Left ventricle myocardium inferior (tissue), 1 donor: ENCODE results near the gene PAX9. TPM values are rescaled to one million over a fixed set of nuclear protein-coding genes. Genes with fewer than 3 reads are reported as not detected.

Experiments
- DNase-seq: peaks from one replicate; pipeline ENCODE4 v3.0.0-alpha.2; 2020
- H3K27ac ChIP-seq: fragments of 200-600 bp; replicated peaks from 2 replicates; pipeline ENCODE4 v1.8.0; 2021
- H3K27me3 ChIP-seq: fragments of 200-600 bp; 2 replicates; pipeline ENCODE4 v1.8.0; 2021; ENCODE audit warnings: low read depth
- H3K36me3 ChIP-seq: fragments of 200-600 bp; 2 replicates; pipeline ENCODE4 v1.8.0; 2021
- H3K4me1 ChIP-seq: fragments of 200-600 bp; 2 replicates; pipeline ENCODE4 v1.8.0; 2021
- H3K4me3 ChIP-seq: fragments of 200-600 bp; 2 replicates; pipeline ENCODE4 v1.8.0; 2021; ENCODE audit warnings: mild to moderate bottlenecking, moderate library complexity
- H3K9me3 ChIP-seq: fragments of 200-600 bp; replicated peaks from 2 replicates; pipeline ENCODE4 v1.8.0; 2021
- CTCF ChIP-seq: fragments of 200-600 bp; IDR thresholded peaks from 2 replicates; pipeline ENCODE4 v1.8.0; 2021; ENCODE audit warnings: antibody characterized with exemption, mild to moderate bottlenecking, borderline replicate concordance
- intact Hi-C: fragments of 100-400 bp; cut with micrococcal nuclease; formaldehyde crosslinking; loops from one replicate; pipeline ENCODE4 v1.11.0; 2022
- total RNA-seq: library from RNA; stranded (reverse); fragmentation: NEBNext Ultra II Directional; extraction: Animal tissue kit (Norgen Biotek cat#: 25700); gene quantifications from one replicate; pipeline ENCODE4 v1.2.1, GENCODE V29; 2021
- donor health status: DM: no; HTN: yes; CAD: no; lungs with severe emphysema.

Gene PAX9
- total RNA-seq, 1 donor from 2014 or later: not detected

GRCh38 chr14:36671149-36671548 is 9.5 kb downstream of the PAX9 start:
- no peak for DNase-seq
- peaks cover 100% of the 10 kb centered on the region for H3K27me3 ChIP-seq
- H3K9me3 ChIP-seq: no peaks in the 10 kb centered on the region
- H3K4me1 ChIP-seq: peaks cover 9% of the 10 kb centered on the region
- no peak overlapping the region for H3K27ac ChIP-seq
- intact Hi-C loops: no loop called here
- TF ChIP-seq CTCF: no peak
- H3K4me3 ChIP-seq: no peak overlapping the region
- H3K36me3 ChIP-seq: no peaks in the 10 kb centered on the region

DNA sequence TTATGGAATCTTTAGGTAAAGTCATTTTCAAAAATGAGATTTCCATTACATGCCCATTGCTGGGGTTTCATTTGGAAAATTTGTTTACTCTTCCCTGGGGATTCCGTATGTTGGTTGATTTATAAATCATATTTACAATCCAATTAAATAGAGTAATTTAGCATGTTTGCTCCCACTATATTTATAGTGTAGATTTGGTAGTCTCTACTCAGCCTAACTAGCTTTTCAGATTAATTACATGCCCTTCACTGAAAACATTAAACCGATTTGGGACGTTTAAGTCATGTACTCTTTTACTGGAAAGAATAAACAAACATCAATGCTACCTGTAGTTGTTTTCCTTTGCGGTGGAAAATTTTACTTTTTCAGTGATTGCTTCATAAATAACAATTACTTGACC is 10.4 kb downstream of the PAX9 start:
- Histone ChIP-seq H3K27me3 (peaks cover 100% of the 10 kb centered on the region), H3K4me1 (no peaks in the 10 kb centered on the region), H3K4me3 (no peak overlapping the region), H3K9me3 (no peaks in the 10 kb centered on the region), H3K36me3 (no peaks in the 10 kb centered on the region), H3K27ac (no peak overlapping the region)
- intact Hi-C loops: no loop called here
- no peak for TF ChIP-seq CTCF
- DNase-seq: no peak

DNA sequence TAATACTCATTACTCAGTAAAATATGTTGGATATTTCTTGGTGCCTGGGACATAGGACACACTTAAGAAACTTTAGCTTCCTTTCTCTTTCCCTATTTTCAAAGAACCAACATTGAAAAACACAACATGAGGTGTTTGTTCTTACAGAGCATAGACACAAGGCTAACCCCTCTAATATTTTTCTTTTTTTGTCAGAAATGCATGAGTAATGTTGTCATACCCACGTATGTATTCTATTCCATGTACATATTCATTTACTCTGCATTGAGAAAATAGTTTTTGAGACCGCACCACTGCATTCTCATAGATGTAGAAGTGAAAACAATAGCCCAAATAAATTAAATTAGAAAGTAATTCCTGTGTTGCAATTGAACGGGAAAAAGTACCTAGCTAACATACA is 13.0 kb downstream of the PAX9 start:
- H3K9me3 ChIP-seq: no peaks in the 10 kb centered on the region
- no peak overlapping the region for H3K27ac ChIP-seq
- intact Hi-C loops: no loop called here
- no peak for DNase-seq
- H3K36me3 ChIP-seq: no peaks in the 10 kb centered on the region
- peaks cover 96% of the 10 kb centered on the region for H3K27me3 ChIP-seq
- H3K4me1 ChIP-seq: no peaks in the 10 kb centered on the region
- TF ChIP-seq CTCF: no peak
- H3K4me3 ChIP-seq: no peak overlapping the region

DNA sequence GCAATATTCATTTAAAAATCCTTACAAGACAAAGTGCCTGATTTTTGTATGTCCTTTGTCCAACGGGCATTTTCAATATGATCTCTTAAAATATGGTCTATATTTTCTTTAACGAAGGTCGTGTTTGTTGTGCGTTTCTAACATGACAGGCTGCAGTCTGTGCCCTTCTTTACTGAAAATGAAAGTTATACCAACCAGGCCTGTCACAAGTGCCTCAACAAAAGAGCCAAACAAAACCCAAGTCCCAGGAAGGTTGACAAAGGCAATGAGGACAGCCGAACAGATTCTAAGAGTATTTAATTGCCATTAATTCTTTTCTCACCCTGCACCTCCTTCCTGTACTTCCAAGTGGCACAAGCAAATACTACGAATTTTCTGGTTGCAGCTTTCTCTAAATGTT is 13.9 kb downstream of the PAX9 start:
- peaks cover 87% of the 10 kb centered on the region for H3K27me3 ChIP-seq
- DNase-seq: no peak
- no peaks in the 10 kb centered on the region for H3K9me3 ChIP-seq
- H3K36me3 ChIP-seq: no peaks in the 10 kb centered on the region
- H3K27ac ChIP-seq: no peak overlapping the region
- H3K4me1 ChIP-seq: no peaks in the 10 kb centered on the region
- intact Hi-C loops: no loop called here
- H3K4me3 ChIP-seq: no peak overlapping the region
- TF ChIP-seq CTCF: no peak

GRCh38 chr14:36676236-36676635 is 14.6 kb downstream of the PAX9 start:
- Histone ChIP-seq H3K36me3 (no peaks in the 10 kb centered on the region), H3K9me3 (no peaks in the 10 kb centered on the region), H3K27ac (no peak overlapping the region), H3K4me1 (no peaks in the 10 kb centered on the region), H3K4me3 (no peak overlapping the region), H3K27me3 (peaks cover 81% of the 10 kb centered on the region)
- intact Hi-C loops: no loop called here
- TF ChIP-seq CTCF: no peak
- no peak for DNase-seq

DNA sequence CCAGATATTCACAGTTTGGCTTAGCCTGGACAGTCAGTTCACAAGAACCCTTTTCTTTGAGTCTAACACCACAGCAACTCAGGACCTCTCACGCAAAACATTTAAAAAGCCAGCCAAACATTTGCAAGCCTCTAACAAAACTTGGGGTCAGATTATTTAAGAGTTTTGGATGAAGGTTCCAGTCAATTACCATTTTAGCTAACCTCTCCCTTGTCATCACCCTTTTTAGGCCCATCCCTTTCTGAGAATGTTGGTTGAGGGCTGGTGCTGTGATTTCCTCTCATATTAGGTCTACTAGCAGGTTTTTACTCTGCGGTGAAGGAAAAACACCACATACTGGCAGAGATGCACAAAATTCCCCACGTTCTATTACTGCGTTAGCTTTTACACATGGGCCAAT is 20.7 kb downstream of the PAX9 start:
- intact Hi-C loops: no loop called here
- H3K27ac ChIP-seq: no peak overlapping the region
- peaks cover 38% of the 10 kb centered on the region for H3K27me3 ChIP-seq
- H3K9me3 ChIP-seq: no peaks in the 10 kb centered on the region
- no peak overlapping the region for H3K4me3 ChIP-seq
- H3K4me1 ChIP-seq: no peaks in the 10 kb centered on the region
- no peak for TF ChIP-seq CTCF
- no peak for DNase-seq
- H3K36me3 ChIP-seq: no peaks in the 10 kb centered on the region
